ENCODE data around the gene LNX1. TPM values are rescaled to one million over a fixed set of nuclear protein-coding genes. Genes with fewer than 3 reads are reported as not detected.

The LNX1 gene
- total and polyA plus RNA-seq, 2 donors (not counting 3 experiments of a cell fraction or from before 2014, with no cell fraction given) = 0.72 to 1.3 TPM

GRCh38 chr4:53499791-53500190 lies 91.5 kb downstream of the LNX1 start:
- TF ChIP-seq POLR2A (IDR thresholded peaks at IDR 0.05; ENCODE audit: low read depth, low read length) (no peak), POLR2AphosphoS5 (IDR thresholded peaks at IDR 0.05; ENCODE audit: insufficient read depth, low read depth, low read length) (no peak), EZH2 (IDR thresholded peaks at IDR 0.05; ENCODE audit: borderline replicate concordance, low read depth, low read length, severe bottlenecking) (no peak), CTCF (IDR thresholded peaks at IDR 0.05; ENCODE audit: extremely low read depth in 1 of 2, insufficient read depth in 1 of 2, low read depth in 1 of 2, low read length in 2 of 2) (no peak), MAX (IDR thresholded peaks at IDR 0.05; ENCODE audit: insufficient read depth, insufficient read length) (no peak), GATA2 (IDR thresholded peaks at IDR 0.05; ENCODE audit: insufficient read depth, insufficient read length, low read depth, low read length) (no peak), MYC (IDR thresholded peaks at IDR 0.05; ENCODE audit: low read depth, low read length) (no peak), FOS (IDR thresholded peaks at IDR 0.05; ENCODE audit: borderline replicate concordance, insufficient read depth, low read length) (no peak), JUN (IDR thresholded peaks at IDR 0.05; ENCODE audit: borderline replicate concordance, insufficient read depth, insufficient read length, low read depth) (no peak)
- Histone ChIP-seq H3K27me3 (ENCODE audit: control insufficient read depth in 2 of 2, insufficient read depth in 2 of 2, low read length in 2 of 2) (no peaks in the 10 kb centered on the region), H3K36me3 (ENCODE audit: control insufficient read depth in 2 of 2, extremely low read depth in 1 of 2, insufficient read depth in 2 of 2, low read length in 2 of 2) (no peaks in the 10 kb centered on the region), H3K4me3 (replicated peaks in 1 of 3; ENCODE audit: insufficient read depth in 1 of 3, low read depth in 1 of 3, low read length in 3 of 3) (no peak overlapping the region), H3K4me2 (ENCODE audit: insufficient read depth, low read length) (no peak overlapping the region), H3K27ac (ENCODE audit: insufficient read depth, low read depth, low read length) (no peak overlapping the region), H3K79me2 (ENCODE audit: control insufficient read depth, insufficient read depth, low read length) (no peaks in the 10 kb centered on the region), H3K4me1 (ENCODE audit: control insufficient read depth, extremely low read depth, insufficient read depth, low read length) (no peaks in the 10 kb centered on the region), H4K20me1 (replicated peaks; ENCODE audit: control insufficient read depth, extremely low read depth, insufficient read depth, low read length) (no peaks in the 10 kb centered on the region), H2AFZ (ENCODE audit: low read depth, low read length) (no peak overlapping the region), H3K9ac (replicated peaks; ENCODE audit: extremely low read depth, insufficient read depth, low read length) (no peak overlapping the region), H3K9me3 (replicated peaks; ENCODE audit: control insufficient read depth, insufficient read depth, low read length) (no peaks in the 10 kb centered on the region), H3K9me1 (replicated peaks; ENCODE audit: control insufficient read depth, extremely low read depth, insufficient read depth, low read length) (no peaks in the 10 kb centered on the region)
- intact Hi-C loops (cut with micrococcal nuclease) (loop anchor here (10.0 kb wide), 2 partner anchors 305 to 485 kb away; no protein-coding TSS in a partner anchor), dilution Hi-C loops (cut with MboI; ENCODE audit: extremely low pct_ligation_motif_present, low sequenced_read_pairs) (no loop called here)
- ChIA-PET CTCF (interaction anchor here (1.4 kb wide), 1 partner anchor 9 kb away, joined by 4 read pairs; no protein-coding TSS in a partner anchor), POLR2A (no interaction called here)
- BruUV-seq (replicated peaks) = no TSS peak
- DNase-seq (ENCODE audit: low read depth, low spot score) (no peak), FAIRE-seq (no peak)

Data from endothelial cell of umbilical vein (primary cell).